CD4-positive, alpha-beta T cell (primary cell): ENCODE measurements around the gene SNX20. TPM values are rescaled to one million over a fixed set of nuclear protein-coding genes. Genes with fewer than 3 reads are reported as not detected.

ENCODE experiments used
- ATAC-seq: fragments of 200-7000 bp; cut with Tn5 transposase; one replicate; pipeline ENCODE4 v1.10.0; 2022; ENCODE audit warnings: mild to moderate bottlenecking; ENCODE audit not compliant: poor library complexity
- CTCF ChIA-PET: fragments of 350-600 bp; sonication (Branson Sonifier 250); formaldehyde crosslinking; loops from one replicate; lab custom pipeline; 2021; ENCODE audit warnings: antibody characterized with exemption, inconsistent platforms; lab: Charles Lee
- POLR2A ChIA-PET: fragments of 350-600 bp; sonication (Branson Sonifier 250); formaldehyde crosslinking; loops from one replicate; lab custom pipeline; 2021; ENCODE audit warnings: antibody characterized with exemption, inconsistent platforms; lab: Charles Lee
- DNase-seq, 14 experiments: peaks; one replicate each; pipeline ENCODE4 v3.0.0-alpha.2; 2013 to 2020; ENCODE audit warnings: mixed read lengths in 2 of 14
- H3K27ac ChIP-seq, 2 donors: one replicate each; pipeline versions ENCODE4 v1.5.1 to v1.7.0; 2013; ENCODE audit warnings: low read length in 2 of 2, low read depth in 1 of 2, mild to moderate bottlenecking in 1 of 2
- H3K27me3 ChIP-seq, 2 experiments: 1 replicate in 1 of 2; 2 replicates in 1 of 2; pipeline versions ENCODE4 v1.6.1 to v1.7.0; 2013; ENCODE audit warnings: low read length in 2 of 2, control low read depth in 1 of 2, mild to moderate bottlenecking in 1 of 2, moderate library complexity in 1 of 2; ENCODE audit not compliant: insufficient read depth in 2 of 2, control insufficient read depth in 1 of 2
- H3K36me3 ChIP-seq: one replicate; pipeline ENCODE4 v1.6.1; 2013; ENCODE audit warnings: low read length, control low read depth; ENCODE audit not compliant: insufficient read depth
- H3K4me1 ChIP-seq: one replicate; pipeline ENCODE4 v1.6.1; 2013; ENCODE audit warnings: low read length, control low read depth; ENCODE audit not compliant: insufficient read depth
- H3K4me3 ChIP-seq: one replicate; pipeline ENCODE4 v1.5.1; 2013; ENCODE audit warnings: mild to moderate bottlenecking, low read length, moderate library complexity
- H3K9me3 ChIP-seq, 2 experiments: 1 replicate in 1 of 2; 2 replicates in 1 of 2; pipeline versions ENCODE4 v1.6.1 to v1.7.0; 2013; ENCODE audit warnings: low read length in 2 of 2, mild to moderate bottlenecking in 2 of 2, control low read depth in 1 of 2, moderate library complexity in 1 of 2; ENCODE audit not compliant: control insufficient read depth in 1 of 2, insufficient read depth in 1 of 2
- H3K27ac Mint-ChIP-seq: one replicate; pipeline ENCODE4 v1.8.0; 2020; ENCODE audit warnings: mixed read lengths
- H3K27me3 Mint-ChIP-seq: one replicate; pipeline ENCODE4 v1.8.0; 2021; ENCODE audit warnings: mixed read lengths
- H3K36me3 Mint-ChIP-seq: one replicate; pipeline ENCODE4 v1.8.0; 2021; ENCODE audit warnings: low read depth, mixed read lengths
- H3K4me1 Mint-ChIP-seq: one replicate; pipeline ENCODE4 v1.8.0; 2021; ENCODE audit warnings: low read depth, mixed read lengths
- H3K4me3 Mint-ChIP-seq: one replicate; pipeline ENCODE4 v1.8.0; 2020; ENCODE audit warnings: mild to moderate bottlenecking, mixed read lengths
- H3K9me3 Mint-ChIP-seq: one replicate; pipeline ENCODE4 v1.8.0; 2020; ENCODE audit warnings: mixed read lengths
- intact Hi-C, 2 experiments: fragments of 100-400 bp; cut with DNase I in 1 of 2; cut with micrococcal nuclease in 1 of 2; formaldehyde crosslinking; loops; one replicate each; pipeline versions ENCODE4 v1.15.1 to v1.9.0; 2023 to 2025; cut with DNase I, micrococcal nuclease
- total RNA-seq, 174 experiments: library from RNA in 2 of 174; stranded (reverse) in 2 of 174; gene quantifications; one replicate each; pipeline ENCODE4 v1.2.3 and lab custom pipeline; 2021 to 2026
- TF ChIP-seq, protein P1 (sequence below): fragments of 200-600 bp; IDR thresholded peaks from one replicate; pipeline ENCODE4 v1.8.0; 2022; ENCODE audit warnings: antibody characterized with exemption, mild to moderate bottlenecking

Gene SNX20
- total RNA-seq, 2 experiments from 2014 or later = 26.6 TPM

DNA sequence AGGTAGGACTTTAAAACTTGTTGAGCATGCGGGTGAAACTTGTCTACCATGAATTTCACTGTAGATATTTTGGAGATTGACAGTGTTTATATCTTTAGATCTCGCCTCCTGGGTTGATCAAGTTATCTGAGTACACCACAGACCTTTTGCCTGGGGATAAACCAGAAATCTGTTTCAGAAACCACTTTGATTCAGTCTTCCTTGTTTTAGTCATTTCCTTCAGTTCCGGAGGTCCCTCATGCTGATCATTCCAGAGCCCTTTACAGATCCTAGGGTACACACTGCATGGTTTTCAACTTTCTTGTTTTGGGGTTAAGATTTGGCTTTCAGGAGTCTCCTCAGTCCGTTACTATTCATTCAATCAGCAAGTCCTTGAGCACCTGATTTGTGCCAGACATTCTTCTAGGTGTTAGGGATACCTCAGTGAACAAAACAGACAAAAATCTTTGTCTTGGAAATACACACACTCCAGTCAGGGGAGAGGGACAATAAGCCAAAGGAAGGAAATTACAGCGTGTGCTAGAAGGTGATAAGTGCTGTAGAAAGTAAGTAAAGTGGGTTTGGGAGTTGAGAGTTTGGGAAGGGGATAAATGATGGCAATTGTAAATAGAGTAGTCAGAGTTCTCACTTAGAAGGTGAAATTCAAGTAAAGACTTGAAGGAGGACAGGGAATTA lies 24.5 kb upstream of the SNX20 start:
- DNase-seq = no peak
- CTCF ChIA-PET = no interaction called here
- no peak for ATAC-seq
- TF ChIP-seq, protein P1, sequence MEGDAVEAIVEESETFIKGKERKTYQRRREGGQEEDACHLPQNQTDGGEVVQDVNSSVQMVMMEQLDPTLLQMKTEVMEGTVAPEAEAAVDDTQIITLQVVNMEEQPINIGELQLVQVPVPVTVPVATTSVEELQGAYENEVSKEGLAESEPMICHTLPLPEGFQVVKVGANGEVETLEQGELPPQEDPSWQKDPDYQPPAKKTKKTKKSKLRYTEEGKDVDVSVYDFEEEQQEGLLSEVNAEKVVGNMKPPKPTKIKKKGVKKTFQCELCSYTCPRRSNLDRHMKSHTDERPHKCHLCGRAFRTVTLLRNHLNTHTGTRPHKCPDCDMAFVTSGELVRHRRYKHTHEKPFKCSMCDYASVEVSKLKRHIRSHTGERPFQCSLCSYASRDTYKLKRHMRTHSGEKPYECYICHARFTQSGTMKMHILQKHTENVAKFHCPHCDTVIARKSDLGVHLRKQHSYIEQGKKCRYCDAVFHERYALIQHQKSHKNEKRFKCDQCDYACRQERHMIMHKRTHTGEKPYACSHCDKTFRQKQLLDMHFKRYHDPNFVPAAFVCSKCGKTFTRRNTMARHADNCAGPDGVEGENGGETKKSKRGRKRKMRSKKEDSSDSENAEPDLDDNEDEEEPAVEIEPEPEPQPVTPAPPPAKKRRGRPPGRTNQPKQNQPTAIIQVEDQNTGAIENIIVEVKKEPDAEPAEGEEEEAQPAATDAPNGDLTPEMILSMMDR = no peak
- Mint-ChIP-seq H3K4me1 (peaks cover 54% of the 10 kb centered on the region), H3K36me3 (peaks cover 28% of the 10 kb centered on the region), H3K27ac (no peak overlapping the region), H3K27me3 (no peaks in the 10 kb centered on the region), H3K4me3 (no peak overlapping the region), H3K9me3 (peaks cover 7% of the 10 kb centered on the region)
- Histone ChIP-seq H3K9me3 (peaks cover 4 to 16% of the 10 kb centered on the region in 2 experiments), H3K4me3 (no peak overlapping the region), H3K36me3 (peaks cover 11% of the 10 kb centered on the region), H3K27me3 (no peaks in the 10 kb centered on the region), H3K27ac (no peak overlapping the region), H3K4me1 (peaks cover 30% of the 10 kb centered on the region)
- POLR2A ChIA-PET = no interaction called here
- intact Hi-C loops = no loop called here

DNA sequence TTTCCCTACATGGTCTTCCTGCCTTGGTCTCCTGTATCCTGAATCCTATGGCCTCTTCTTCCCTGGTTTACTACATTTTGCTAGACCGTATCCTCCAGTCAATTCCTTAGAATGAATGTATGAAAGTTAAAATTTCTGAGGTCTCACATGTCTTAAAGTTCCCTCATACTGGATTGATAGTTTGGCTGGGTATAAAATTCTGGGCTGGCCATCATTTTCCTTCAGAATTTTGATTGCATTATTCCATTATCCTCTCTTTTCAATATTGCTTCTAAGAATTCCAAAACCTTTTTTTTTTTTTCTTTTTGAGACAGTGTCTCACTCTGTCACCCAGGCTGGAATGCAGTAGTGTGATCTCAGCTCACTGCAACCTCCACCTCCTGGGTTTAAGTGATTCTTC lies 23.1 kb upstream of the SNX20 start:
- H3K27me3 ChIP-seq = no peaks in the 10 kb centered on the region
- ChIA-PET CTCF (no interaction called here), POLR2A (no interaction called here)
- no peak for ATAC-seq
- peaks cover 4 to 16% of the 10 kb centered on the region in 2 experiments for H3K9me3 ChIP-seq
- peaks cover 31% of the 10 kb centered on the region for H3K4me1 ChIP-seq
- peaks cover 11% of the 10 kb centered on the region for H3K36me3 ChIP-seq
- H3K27ac ChIP-seq = no peak overlapping the region
- peaks cover 7% of the 10 kb centered on the region for H3K9me3 Mint-ChIP-seq
- intact Hi-C loops = no loop called here
- no peak overlapping the region for H3K4me3 ChIP-seq
- TF ChIP-seq, protein P1 = no peak
- no peak for DNase-seq
- H3K4me3 Mint-ChIP-seq = no peak overlapping the region
- H3K27me3 Mint-ChIP-seq = no peaks in the 10 kb centered on the region
- H3K27ac Mint-ChIP-seq = no peak overlapping the region
- H3K36me3 Mint-ChIP-seq = peaks cover 28% of the 10 kb centered on the region
- peaks cover 47% of the 10 kb centered on the region for H3K4me1 Mint-ChIP-seq

DNA sequence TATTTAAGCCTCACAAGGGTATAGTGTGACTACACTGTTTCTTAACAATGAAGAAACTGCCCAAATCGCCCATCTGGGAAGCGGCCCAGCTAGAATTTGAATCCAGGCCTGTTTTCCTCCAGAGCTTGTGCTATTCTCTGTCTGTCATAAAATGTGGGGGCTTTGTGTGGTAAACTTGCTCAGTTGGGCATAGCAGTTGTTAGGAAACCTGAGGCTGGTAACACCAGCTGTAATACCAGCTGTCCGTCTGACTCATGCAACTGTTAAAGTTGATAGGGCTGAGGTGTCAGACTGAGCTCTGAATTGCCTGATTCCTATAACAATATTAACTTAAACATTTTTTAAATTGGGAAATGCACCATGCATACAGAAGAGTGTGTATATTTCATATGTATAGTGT lies 21.6 kb upstream of the SNX20 start:
- H3K27me3 ChIP-seq = no peaks in the 10 kb centered on the region
- H3K27ac ChIP-seq = no peak overlapping the region
- peaks cover 31% of the 10 kb centered on the region for H3K4me1 ChIP-seq
- ChIA-PET CTCF (interaction anchor here (0.9 to 3.3 kb wide), 3 partner anchors 31 to 104 kb away, joined by 3 to 9 read pairs (median 4); no protein-coding TSS in a partner anchor), POLR2A (interaction anchor here (0.5 to 1.7 kb wide), 3 partner anchors 21 to 287 kb away, joined by 3 to 8 read pairs (median 5); partner anchors contain the start of genes CYLD and SNX20)
- TF ChIP-seq, protein P1 = no peak
- H3K4me1 Mint-ChIP-seq = peaks cover 41% of the 10 kb centered on the region
- no peak overlapping the region for H3K4me3 ChIP-seq
- H3K9me3 ChIP-seq = peaks cover 4 to 16% of the 10 kb centered on the region in 2 experiments
- H3K4me3 Mint-ChIP-seq = no peak overlapping the region
- H3K27ac Mint-ChIP-seq = no peak overlapping the region
- H3K27me3 Mint-ChIP-seq = no peaks in the 10 kb centered on the region
- peaks cover 7% of the 10 kb centered on the region for H3K9me3 Mint-ChIP-seq
- peaks cover 28% of the 10 kb centered on the region for H3K36me3 Mint-ChIP-seq
- ATAC-seq = no peak
- intact Hi-C loops = no loop called here
- DNase-seq = no peak
- peaks cover 11% of the 10 kb centered on the region for H3K36me3 ChIP-seq
